Occipital lobe (tissue), 2 donors: Measurements from ENCODE around the gene MRPL49. TPM values are rescaled to one million over a fixed set of nuclear protein-coding genes. Genes with fewer than 3 reads are reported as not detected.
A peak's percentile ranks its signal among the peaks of the same experiment; 100 is the strongest.
"Not testable (repeated sequence)": the region's sequence is repeated elsewhere in the genome, so short reads cannot be mapped to it uniquely, and the experiment has no call there.

Source experiments
- DNase-seq: peaks from one replicate; lab custom pipeline; 2025; lab: John Stamatoyannopoulos, UW
- total RNA-seq: library from RNA; depleted of rRNA; stranded (reverse); fragments of >200 nt; gene quantifications from one replicate; pipeline ENCODE4 v1.2.3, GENCODE V29; 2014

Gene MRPL49
- total RNA-seq, 1 donor from 2014 or later: 26.4 TPM

DNA sequence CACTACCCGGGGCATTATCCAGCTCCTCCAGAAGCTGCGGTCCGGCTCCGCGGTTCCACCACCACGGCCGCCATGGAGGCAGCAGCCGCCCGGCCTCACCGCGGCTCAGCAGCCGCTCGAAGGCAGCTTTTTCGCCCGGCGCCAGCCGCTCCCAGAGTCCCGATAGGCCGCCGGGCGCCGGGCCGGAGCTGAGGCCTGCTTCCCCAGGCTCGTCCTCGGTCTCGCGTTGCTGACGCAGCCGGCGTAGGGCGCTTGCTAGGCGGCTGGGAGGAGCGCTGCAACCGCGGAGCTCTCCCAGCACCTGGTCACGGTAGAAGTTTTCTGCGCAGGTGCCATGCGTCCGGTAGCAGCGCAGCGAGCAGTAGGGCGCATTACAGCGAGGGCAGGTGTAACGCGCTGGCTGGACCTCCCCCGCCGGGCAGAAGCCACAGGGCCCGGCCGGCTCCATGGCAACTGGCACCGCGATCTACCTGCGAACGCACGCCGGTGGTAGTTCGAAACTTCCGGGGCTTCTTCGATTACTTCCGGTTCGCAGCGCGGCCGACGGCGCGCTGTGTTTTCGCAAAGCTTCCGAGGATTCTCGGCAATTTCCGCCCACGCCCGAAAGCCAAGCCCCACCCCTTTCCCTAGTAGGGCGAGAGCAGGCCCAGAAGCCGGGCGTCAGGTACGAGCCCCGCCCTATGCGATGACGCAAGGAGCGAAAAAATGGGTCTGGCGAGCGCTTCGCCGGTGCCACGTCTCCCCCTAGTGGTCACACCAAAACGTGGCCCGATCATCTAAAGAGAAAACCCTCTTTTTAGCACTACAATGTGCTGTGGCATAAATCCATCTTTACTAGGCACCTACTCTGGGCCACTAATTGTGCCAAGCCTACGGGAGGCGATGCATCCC is 4.7 kb upstream of the MRPL49 start, which contains the start of gene ZNHIT2:
Gene ZNHIT2 (minus strand): TSS at position 496 of the 891 bp plus-strand sequence. CDS start 48 bp downstream, at position 448.
- DNase-seq: peak; percentile 98

DNA sequence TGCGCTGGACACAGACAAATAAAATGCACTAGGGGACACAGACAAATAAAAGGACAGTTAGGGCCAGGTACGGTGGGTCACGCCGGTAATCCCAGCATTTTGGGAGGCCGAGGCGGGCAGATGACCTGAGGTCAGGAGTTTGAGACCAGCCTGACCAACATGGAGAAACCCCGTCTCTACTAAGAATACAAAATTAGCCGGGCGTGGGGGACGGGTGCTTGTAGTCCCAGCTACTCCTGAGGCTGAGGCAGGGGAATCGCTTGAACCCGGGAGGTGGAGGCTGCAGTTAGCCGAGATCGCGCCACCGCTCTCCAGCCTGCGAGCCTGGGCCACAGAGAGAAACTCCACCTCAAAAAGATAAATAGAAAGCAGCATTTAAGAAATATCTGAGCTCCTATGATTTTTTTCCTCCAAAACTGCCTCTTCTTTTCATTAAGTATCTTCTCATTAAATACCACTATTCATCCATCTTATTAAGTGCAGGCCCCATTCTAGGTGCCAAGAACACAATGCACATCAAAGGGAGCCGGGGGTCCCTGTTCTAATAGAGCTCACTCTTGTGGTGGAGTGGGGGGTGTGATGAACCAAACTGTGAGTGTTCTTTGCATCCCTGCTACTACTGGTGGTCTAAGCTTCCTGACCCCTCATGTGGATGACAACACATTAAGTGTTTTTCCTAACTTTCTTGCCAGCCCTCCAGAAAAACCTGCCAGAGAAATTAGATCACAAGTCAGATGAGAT is 3.9 kb upstream of the MRPL49 start:
- no peak for DNase-seq

DNA sequence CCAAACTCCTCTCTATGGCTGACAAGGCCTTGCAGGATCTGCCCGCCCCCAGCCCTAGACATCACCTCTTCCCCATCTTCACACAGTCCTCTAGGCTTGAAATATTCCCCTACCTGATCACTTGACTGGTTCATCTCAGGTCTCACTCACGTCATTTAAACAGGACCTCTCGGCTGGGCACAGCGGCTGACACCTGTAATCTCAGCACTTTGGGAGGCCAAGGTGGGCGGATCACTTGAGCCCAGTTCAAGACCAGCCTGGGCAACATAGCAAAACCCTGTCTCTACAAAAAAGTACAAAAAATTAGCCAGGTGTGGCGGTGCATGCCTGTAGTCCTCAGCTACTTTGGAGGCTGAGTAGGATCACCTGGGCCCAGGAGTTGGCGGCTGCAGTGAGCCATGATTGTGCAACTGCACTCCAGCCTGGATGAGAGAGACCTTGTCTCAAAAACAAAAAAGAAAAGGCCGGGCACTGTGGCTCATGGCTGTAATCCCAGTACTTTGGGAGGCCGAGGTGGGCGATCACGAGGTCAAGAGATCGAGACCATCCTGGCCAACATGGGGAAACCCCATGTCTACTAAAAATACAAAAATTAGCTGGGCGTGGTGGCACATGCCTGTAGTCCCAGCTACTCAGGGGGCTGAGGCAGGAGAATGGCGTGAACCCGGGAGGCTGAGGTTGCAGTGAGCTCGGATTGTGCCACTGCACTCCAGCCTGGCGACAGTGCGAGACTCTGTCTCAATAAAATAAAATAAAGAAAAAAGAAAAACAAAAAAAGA is 3.0 kb upstream of the MRPL49 start:
- not testable (repeated sequence) for DNase-seq

DNA sequence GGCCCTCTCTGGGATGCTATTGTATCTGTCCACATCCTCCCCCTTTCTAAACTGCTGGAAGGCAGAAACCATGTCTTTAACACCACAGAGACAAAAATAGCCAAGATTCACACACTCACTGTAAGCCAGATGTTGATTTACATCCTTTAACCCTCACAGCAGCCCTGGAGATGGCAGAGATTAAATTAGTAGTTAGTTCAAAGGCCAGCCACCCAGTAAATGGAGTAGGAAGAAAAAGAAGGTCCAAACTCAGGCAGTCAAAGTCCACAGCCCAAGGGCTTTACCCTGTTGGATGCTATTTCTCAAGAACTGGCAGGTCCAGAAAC is 2.5 kb upstream of the MRPL49 start:
- DNase-seq: no peak

DNA sequence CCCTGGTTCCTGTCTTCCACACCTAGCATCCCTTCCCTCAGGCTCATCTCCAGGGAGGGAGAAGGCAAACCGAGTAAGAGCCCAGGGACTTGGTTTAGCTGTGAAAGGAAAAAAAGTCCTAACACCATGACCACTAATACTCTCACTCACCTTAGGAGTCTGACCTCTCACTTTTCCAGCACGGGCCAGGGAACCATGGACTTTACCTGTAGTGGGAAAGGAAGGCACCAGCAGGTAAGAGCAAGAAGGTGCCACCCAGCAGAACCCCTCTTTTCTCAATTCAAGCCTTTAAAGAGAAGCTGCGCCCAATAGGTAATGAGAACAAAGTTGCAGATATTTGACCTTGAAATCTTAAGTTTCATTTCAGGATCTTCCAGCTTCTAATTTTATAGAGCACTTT is 1.3 kb upstream of the MRPL49 start:
- no peak for DNase-seq

DNA sequence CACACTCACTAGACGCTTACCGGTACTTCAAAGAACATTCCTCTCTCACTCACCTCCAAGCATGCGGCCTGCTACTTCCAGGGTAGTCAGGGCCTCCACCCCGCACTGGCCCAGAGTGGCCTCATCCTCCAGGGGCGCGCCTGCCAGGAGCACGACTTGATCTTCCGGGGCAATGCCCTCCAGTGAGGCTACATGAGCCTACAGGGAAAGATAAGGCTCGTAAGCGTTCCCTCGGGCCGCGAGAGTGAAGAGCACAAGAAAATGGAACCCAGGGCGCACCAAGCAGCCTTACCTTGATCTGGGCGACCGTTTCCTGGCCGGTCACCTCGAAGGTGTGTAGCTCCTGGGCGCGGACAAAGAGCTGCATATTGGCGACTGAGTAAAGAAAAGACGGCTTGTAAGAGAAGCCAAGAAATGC is 665 bp upstream of the MRPL49 start:
- no peak for DNase-seq

DNA sequence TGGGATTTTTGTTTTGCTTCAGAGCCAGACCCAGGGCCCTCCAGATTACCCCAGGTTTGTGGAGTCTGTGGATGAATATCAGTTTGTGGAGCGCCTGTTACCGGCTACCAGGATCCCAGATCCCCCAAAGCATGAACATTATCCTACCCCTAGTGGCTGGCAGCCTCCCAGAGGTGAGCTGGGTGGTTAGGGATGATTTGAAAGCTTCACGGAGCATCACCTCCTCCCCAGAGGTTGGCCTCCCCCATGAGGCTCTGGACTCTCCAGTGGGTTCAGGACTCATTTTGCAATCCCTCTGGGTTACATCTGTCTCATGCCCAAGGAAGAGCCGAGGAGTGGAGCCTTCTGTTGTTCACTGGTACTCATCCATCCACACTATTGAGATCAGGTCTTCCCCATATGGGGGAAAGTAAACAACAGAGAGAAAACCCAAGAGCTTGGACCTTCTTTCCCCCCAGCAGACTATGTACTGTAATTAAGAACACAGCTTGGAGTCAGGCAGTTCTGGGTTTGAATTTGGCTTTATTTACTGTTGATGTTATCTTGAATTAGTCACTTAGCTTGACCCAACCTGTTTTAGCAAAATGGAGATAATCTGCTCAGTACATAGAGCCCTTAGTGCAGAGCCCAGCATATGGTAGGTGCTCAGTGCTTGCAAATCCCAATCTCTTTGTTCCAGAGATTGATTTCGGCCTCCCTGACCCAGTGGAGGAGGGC is 2.5 kb downstream of the MRPL49 start:
- no peak for DNase-seq

DNA sequence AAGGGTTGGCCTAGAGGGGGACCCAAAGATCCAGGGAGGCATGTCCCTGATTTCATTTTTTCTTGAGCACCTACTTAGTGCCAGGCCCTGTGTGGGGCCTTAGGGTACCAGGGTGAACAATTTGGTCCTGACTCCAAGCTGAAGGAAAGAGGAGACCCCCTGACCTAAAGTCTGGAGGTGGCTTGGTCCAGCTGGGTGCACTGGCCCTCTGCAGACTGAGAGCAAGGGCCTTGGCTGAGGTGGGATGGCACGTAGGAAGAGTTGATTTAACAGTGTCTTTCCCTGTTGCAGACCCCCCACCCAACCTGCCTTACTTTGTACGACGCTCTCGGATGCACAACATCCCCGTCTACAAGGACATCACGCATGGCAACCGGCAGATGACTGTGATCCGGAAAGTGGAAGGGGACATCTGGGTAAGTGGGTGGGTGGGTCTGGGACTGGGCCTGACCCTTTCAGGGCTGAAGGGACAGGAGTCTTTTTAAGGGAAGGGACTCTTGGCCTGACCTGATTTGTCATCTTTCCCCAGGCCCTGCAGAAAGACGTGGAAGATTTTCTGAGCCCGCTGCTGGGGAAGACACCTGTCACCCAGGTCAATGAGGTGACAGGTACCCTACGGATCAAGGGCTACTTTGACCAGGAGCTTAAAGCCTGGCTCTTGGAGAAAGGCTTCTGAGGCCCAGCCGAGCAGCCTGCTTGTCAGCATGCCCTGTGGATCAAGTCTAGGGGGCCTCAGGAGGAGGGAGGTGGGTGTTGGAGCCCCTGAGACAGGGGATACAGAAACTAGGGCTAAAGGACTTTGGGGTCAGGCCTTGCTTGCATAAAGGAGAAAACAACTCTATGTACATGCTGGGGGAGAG is 3.3 kb downstream of the MRPL49 start:
- DNase-seq: no peak

DNA sequence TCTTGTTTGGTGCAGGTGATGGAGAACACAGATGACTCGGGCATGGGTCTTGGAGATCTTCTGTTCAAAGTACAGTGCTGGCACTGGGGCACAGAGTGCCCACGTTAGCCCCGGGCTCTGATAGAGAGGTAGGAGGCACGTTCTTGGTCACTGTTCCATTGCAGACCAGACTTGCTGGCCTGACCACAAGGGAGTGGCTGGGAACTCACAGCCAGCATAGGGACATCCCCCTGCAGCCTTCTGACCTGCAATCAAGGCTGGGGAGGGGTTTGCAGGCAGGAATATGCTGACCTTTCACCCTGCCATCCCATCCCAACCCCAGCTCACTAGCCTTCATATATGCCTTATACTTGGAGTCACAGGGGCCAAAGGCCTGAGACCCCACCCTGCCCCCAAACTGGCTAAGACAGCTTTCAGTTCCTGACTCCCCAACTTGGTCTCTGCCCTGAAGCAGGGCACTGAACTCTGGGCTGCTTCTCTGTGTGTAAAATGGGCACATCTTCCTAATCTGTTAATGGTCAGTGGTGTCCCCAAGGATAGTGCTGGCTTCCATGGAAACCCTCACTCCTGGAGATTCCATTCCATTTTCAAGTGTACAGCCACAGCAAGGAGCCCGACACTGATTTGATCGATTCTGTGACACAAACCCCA is 4.6 kb downstream of the MRPL49 start:
- no peak for DNase-seq

DNA sequence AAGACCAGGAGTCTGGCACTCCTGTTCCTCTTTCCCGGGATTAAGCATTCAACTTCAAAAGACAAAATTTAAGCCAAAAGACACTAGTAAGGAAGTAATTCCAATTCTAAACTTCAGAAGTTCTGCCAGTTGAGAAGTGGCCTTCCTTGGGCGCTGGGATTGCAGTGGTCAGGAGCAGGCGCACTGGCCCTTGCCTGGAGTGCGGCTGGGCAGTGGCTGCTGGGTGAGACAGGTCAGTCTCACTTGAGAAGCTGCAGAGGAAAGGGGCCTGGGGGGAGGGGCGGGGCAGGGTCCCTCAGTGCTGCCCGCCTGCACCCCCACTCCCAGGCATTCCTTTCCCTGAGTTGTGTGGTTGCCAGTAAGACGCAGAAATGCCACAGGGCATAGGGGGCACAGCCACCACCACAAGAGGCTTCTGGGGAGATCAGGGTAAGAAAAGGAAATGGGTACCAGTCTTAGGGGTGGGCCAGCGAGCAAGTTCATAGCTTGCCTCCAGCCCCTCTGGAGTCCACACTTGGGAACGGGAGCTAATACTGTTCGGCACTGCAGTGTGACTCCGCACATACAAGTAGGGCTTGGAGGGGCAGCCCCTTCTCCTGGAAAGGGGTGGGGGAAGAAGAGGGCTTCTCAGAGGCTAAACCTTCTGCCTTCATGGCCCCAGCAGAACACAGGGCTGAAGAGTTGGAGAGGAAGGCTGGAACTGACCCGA is 5.5 kb downstream of the MRPL49 start:
- DNase-seq: no peak

DNA sequence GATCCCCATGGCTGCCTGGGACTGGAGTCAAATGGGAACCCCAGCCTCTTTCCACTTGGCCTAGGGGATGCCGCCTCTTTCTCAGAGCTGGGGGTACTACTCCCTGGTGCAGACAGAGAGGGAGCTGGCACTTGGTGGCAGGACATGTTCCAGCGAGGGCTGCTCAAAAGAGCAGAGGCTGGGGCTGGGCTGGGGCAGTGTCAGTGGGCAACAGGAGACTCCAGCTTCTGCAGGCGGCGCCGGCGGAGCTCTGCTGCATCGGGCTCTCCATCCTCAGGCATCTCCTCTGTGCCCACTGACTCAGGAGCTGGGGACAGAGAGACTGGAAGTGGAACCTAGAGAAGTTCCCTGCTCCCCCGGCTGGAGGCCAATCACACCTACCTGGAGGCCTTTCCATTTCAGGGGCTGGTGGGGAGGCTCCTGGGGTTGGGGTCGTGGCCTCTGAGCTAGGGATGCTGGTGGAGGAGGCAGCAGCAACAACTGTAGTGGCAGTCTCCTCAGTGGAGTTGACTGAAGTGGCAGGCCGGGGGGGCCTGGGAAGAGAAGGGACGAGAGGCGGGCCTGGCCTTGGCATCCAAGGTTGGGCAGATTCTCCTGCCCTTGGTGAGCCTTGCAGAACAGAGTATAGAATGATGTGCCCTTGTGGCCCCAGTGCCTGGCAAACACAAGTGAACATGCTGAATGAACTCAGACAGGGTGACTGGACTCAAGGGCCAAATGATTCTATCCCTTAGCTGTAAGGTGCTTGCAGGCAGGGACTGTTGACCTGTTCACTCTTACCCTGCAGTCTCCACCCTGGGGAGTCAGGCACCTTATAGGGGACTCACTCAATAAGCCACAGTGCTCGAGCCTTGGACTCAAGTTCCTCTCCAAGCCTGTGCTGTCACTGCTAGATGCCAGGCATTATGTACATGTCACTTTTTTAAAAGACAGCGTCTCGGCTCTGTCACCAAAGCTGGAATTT is 6.3 kb downstream of the MRPL49 start:
- DNase-seq: no peak

DNA sequence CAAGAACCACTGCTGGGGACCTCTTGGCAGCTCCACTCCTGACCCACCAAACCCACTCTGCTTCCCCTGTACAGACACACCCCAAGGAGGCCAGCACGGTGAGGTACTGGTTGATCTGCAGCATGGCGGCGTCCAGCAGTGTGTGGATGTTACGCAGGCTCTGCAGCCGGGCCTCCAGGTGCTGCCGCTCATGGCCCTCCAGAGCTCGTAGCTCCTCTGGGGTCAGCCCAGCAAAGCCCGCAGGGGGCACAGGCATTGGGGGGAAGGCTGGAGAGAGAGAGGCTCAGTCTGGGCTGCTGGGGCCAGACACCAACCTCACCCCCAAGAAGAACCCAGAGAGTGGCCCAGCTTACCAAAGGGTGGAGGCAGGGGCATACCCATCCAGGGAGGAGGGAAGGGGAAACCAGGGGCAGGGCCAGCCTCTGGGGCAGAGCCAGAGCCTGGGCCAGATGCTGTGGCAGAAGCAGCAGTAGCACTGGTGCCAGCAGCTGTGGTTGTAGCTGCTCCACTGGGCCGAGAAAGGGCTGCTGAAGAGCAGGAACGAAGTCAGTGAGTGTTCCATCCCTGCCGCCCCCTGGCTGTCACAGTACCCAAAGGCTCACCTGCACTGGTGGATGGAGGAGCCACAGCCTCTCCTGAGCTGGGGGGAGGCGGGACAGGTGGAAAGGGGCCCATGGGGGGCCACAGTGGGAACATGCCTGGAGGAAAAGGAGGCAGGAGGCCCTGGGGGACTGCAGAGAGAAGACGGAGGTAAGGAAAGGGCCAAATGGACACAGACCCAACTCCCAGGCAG is 7.7 kb downstream of the MRPL49 start:
- no peak for DNase-seq

DNA sequence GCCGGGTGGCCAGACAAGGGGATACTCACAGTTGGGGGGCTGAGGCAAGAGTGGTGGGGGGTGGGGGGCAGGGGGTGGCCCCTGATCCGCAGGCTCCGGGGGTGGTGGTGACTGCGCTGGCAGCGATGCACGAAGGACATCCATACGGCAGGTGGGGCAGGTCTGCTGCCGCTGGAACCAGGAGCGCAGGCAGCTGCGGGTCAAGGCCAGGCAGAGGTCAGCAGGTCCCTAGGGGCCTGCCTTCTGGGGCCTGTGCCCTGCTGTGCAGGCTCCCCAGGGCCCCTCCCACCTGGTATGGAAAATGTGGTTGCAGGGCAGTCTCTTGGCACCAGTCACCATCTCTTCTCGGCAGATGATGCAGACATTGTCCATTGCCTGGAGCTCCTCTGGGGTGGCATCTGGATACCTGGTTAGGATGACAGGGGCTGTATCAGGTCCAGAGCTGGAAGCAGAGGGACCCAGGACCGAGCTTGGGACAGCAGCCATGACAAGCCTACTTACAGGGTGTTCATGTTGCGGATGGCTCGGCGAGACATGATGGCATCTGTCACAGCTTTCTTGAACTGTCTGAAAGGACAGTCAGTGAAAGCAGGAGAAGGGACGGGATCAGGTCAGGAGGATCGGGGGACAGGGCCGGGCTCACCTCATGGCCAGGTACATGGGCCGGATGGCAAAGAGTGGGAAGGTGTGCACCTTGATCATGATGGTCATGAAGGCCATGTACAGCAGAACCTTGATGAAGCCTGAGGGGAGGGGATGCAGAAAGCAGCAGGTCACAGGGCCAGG is 8.7 kb downstream of the MRPL49 start:
- no peak for DNase-seq

DNA sequence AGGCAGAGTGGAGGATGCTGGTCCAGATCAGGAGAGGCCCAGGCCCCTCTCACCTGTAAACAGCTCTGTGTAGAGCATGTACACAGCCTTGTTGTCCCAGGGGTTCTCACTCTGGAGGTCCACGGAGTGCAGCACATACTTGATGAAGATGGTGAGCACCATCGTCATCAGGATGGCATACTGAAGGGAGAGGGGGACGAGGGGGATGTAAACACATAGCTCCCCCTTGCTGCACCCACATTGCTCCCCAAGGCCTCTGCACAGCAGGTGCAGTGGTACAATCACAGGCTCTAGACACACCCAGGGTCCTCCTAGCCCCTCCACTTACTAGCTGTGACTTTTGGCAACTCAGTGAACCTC is 9.3 kb downstream of the MRPL49 start:
- DNase-seq: no peak

DNA sequence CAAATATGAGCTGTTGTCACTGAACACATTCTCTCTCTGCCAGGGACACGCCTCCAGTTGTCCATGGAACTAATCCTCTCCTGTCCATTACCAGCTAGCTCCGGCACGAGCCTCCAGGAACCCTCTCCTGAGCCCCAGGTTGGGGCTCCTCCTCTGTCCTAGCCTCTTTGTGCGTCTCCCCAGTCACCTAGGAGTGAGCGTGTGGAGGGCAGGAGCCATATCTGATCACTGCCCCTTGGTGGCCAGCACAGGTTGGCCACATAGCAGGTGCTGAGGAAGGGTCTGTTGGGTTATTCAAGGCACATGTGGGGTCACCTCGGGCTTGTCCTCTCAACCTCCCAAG is 9.7 kb downstream of the MRPL49 start:
- DNase-seq: no peak

DNA sequence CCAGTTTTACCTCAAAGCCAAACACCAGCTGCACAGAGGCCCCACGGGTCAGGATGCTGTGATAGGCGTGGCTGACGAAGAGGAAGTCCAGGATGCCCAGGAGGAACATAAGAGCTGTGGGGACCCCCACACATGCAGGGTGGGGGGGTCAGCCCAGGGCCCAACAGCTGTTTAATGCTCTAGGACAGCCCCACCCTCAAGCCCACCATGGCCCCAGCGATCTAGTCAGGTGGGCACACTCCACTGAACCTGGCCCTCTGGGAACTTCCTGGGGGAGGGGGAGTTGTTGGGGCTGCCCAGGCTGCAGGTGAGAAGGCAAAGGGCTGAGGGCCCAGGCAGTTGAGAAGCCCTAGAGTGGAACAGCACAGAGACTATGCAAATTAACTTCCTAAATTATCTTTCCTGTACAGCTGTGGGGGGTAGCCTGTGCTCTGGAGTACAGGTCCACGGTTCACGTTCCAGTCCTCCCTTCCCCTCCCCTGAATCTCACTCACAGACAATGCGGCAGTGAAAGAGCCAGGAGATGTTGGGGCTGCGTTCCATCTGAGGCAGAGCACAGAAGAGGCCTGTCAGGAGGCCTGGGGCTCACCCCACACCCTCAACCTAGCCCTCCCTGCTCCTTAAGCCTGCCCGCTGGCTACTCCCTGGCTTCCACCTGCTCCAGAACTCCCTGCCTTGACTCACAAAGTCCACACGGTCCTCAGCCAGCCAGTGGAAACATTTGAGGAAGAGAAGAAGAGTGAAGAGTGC is 10.3 kb downstream of the MRPL49 start:
- DNase-seq: no peak
